H9 (cell line): Measurements from ENCODE around the gene RASSF5. TPM values are rescaled to one million over a fixed set of nuclear protein-coding genes. Genes with fewer than 3 reads are reported as not detected.

Experiments used
- DNase-seq: peaks from one replicate; pipeline ENCODE4 v3.0.0-alpha.2; 2017
- H2AFZ ChIP-seq: one replicate; pipeline ENCODE4 v1.6.1; 2013; ENCODE audit warnings: mild to moderate bottlenecking, low read length, control low read depth, moderate library complexity
- H2AK5ac ChIP-seq: 2 replicates; pipeline ENCODE4 v1.6.1; 2013; ENCODE audit warnings: low read length, control low read depth, mixed read lengths; ENCODE audit not compliant: insufficient read length
- H2BK120ac ChIP-seq: one replicate; pipeline ENCODE4 v1.6.1; 2013; ENCODE audit warnings: low read depth, mild to moderate bottlenecking, low read length, control low read depth, inconsistent platforms; ENCODE audit not compliant: poor library complexity, severe bottlenecking
- H2BK12ac ChIP-seq: 2 replicates; pipeline ENCODE4 v1.6.1; 2013; ENCODE audit warnings: low read length, control low read depth, mixed read lengths, low read depth; ENCODE audit not compliant: insufficient read length
- H2BK15ac ChIP-seq: 2 replicates; pipeline ENCODE4 v1.6.1; 2013; ENCODE audit warnings: low read depth, low read length, control low read depth
- H2BK20ac ChIP-seq: one replicate; pipeline ENCODE4 v1.6.1; 2013; ENCODE audit warnings: low read depth, mild to moderate bottlenecking, low read length, control low read depth, inconsistent platforms; ENCODE audit not compliant: poor library complexity, severe bottlenecking
- H2BK5ac ChIP-seq: 2 replicates; pipeline ENCODE4 v1.6.1; 2013; ENCODE audit warnings: low read length, control low read depth, mixed read lengths; ENCODE audit not compliant: insufficient read length
- H3K14ac ChIP-seq: 2 replicates; pipeline ENCODE4 v1.6.1; 2013; ENCODE audit warnings: low read length, control low read depth; ENCODE audit not compliant: insufficient read depth
- H3K18ac ChIP-seq: 2 replicates; pipeline ENCODE4 v1.6.1; 2013; ENCODE audit warnings: low read depth, mild to moderate bottlenecking, mixed read lengths, low read length, control low read depth; ENCODE audit not compliant: insufficient read length
- H3K23ac ChIP-seq: 2 replicates; pipeline ENCODE4 v1.6.1; 2013; ENCODE audit warnings: low read length, control low read depth, mixed read lengths, low read depth; ENCODE audit not compliant: insufficient read length
- H3K23me2 ChIP-seq: 2 replicates; pipeline ENCODE4 v1.6.1; 2013; ENCODE audit warnings: low read depth, mild to moderate bottlenecking, mixed read lengths, low read length, control low read depth; ENCODE audit not compliant: insufficient read length, poor library complexity, severe bottlenecking
- H3K27ac ChIP-seq: 2 replicates; pipeline ENCODE4 v1.5.1; 2013; ENCODE audit warnings: low read length, control low read depth, mixed read lengths, low read depth; ENCODE audit not compliant: insufficient read length
- H3K27me3 ChIP-seq: 2 replicates; pipeline ENCODE4 v1.6.1; 2013; ENCODE audit warnings: low read length, control low read depth, inconsistent platforms; ENCODE audit not compliant: insufficient read depth
- H3K4ac ChIP-seq: 2 replicates; pipeline ENCODE4 v1.6.1; 2013; ENCODE audit warnings: low read depth, mild to moderate bottlenecking, control low read depth, inconsistent platforms, low read length, moderate library complexity
- H3K4me1 ChIP-seq: 2 replicates; pipeline ENCODE4 v1.6.1; 2013; ENCODE audit warnings: low read length, control low read depth, inconsistent platforms; ENCODE audit not compliant: insufficient read depth
- H3K4me2 ChIP-seq: 2 replicates; pipeline ENCODE4 v1.6.1; 2013; ENCODE audit warnings: low read length, control low read depth, mixed read lengths; ENCODE audit not compliant: insufficient read length, insufficient read depth
- H3K56ac ChIP-seq: 2 replicates; pipeline ENCODE4 v1.6.1; 2013; ENCODE audit warnings: low read depth, mild to moderate bottlenecking, mixed read lengths, low read length, control low read depth; ENCODE audit not compliant: insufficient read length
- H3K79me1 ChIP-seq: 2 replicates; pipeline ENCODE4 v1.6.1; 2013; ENCODE audit warnings: low read depth, mild to moderate bottlenecking, moderate library complexity, low read length, control low read depth, inconsistent platforms; ENCODE audit not compliant: insufficient read depth, poor library complexity, severe bottlenecking
- H3K79me2 ChIP-seq: 2 replicates; pipeline ENCODE4 v1.6.1; 2013; ENCODE audit warnings: low read length, control low read depth, inconsistent platforms; ENCODE audit not compliant: insufficient read depth
- H3K9ac ChIP-seq: 2 replicates; pipeline ENCODE4 v1.6.1; 2013; ENCODE audit warnings: low read length, control low read depth, mixed read lengths; ENCODE audit not compliant: insufficient read length; ENCODE audit errors: extremely low read depth
- H3K9me3 ChIP-seq: one replicate; pipeline ENCODE4 v1.6.1; 2013; ENCODE audit warnings: low read depth, low read length, inconsistent platforms; ENCODE audit not compliant: control insufficient read depth
- H3T11ph ChIP-seq: one replicate; pipeline ENCODE4 v1.6.1; 2013; ENCODE audit warnings: mild to moderate bottlenecking, low read length, control low read depth, inconsistent platforms
- H4K20me1 ChIP-seq: one replicate; pipeline ENCODE4 v1.6.1; 2013; ENCODE audit not compliant: control insufficient read depth, insufficient read length, insufficient read depth
- H4K5ac ChIP-seq: 2 replicates; pipeline ENCODE4 v1.6.1; 2013; ENCODE audit warnings: low read depth, mild to moderate bottlenecking, mixed read lengths, low read length, control low read depth; ENCODE audit not compliant: insufficient read length
- H4K8ac ChIP-seq: replicated peaks from 2 replicates; pipeline ENCODE4 v1.6.1; 2013; ENCODE audit warnings: low read length, control low read depth, mixed read lengths, low read depth; ENCODE audit not compliant: insufficient read length
- H4K91ac ChIP-seq: 2 replicates; pipeline ENCODE4 v1.6.1; 2013; ENCODE audit warnings: low read depth, mild to moderate bottlenecking, moderate library complexity, mixed read lengths, low read length, control low read depth; ENCODE audit not compliant: insufficient read length
- H3K27ac Mint-ChIP-seq, 3 experiments: 2 replicates in 2 of 3; 3 replicates in 1 of 3; pipeline ENCODE4 v1.8.0; 2020 to 2021; ENCODE audit warnings: mixed read lengths in 3 of 3, mild to moderate bottlenecking in 1 of 3, moderate library complexity in 1 of 3
- H3K27me3 Mint-ChIP-seq: 2 replicates; pipeline ENCODE4 v1.8.0; 2021; ENCODE audit warnings: low read depth, mild to moderate bottlenecking, moderate library complexity, mixed read lengths
- H3K36me3 Mint-ChIP-seq, 3 experiments: 2 replicates in 2 of 3; 3 replicates in 1 of 3; pipeline ENCODE4 v1.8.0; 2020 to 2021; ENCODE audit warnings: low read depth in 3 of 3, mixed read lengths in 3 of 3; ENCODE audit not compliant: insufficient read depth in 1 of 3
- H3K4me1 Mint-ChIP-seq, 2 experiments: 2 replicates each; pipeline ENCODE4 v1.8.0; 2020; ENCODE audit warnings: mixed read lengths in 2 of 2
- H3K4me3 Mint-ChIP-seq, 2 experiments: 2 replicates in 1 of 2; 3 replicates in 1 of 2; pipeline ENCODE4 v1.8.0; 2020 to 2021; ENCODE audit warnings: mild to moderate bottlenecking in 2 of 2, mixed read lengths in 2 of 2, moderate library complexity in 1 of 2
- H3K9me3 Mint-ChIP-seq, 2 experiments: 2 replicates in 1 of 2; 3 replicates in 1 of 2; pipeline ENCODE4 v1.8.0; 2020; ENCODE audit warnings: mild to moderate bottlenecking in 2 of 2, mixed read lengths in 2 of 2, moderate library complexity in 1 of 2
- CTCF ChIP-seq: fragments of 200-600 bp; sonication (generic); conservative IDR thresholded peaks from 3 replicates; pipeline ENCODE4 v1.8.0; 2021; ENCODE audit warnings: antibody characterized with exemption, mild to moderate bottlenecking
- WGBS: extraction: QIAGEN DNeasy Blood & Tissue Kit; methylation state at CpG from one replicate; pipeline ENCODE4 v1.1.7; 2013; ENCODE audit warnings: missing lambda C conversion rate, low lambda C conversion rate, mixed read lengths; ENCODE audit not compliant: insufficient read length; ENCODE audit errors: extremely low coverage; 5-methylcytosine and 5-hydroxymethylcytosine counted together
- total RNA-seq: library from RNA; stranded (reverse); gene quantifications from 2 replicates; pipeline ENCODE4 v1.2.1, GENCODE V29; 2021

Gene RASSF5
- total RNA-seq, 1 experiment from 2014 or later, result 0.50 TPM

- no peaks in the 10 kb centered on the region for H3K23me2 ChIP-seq
- H3K4me3 Mint-ChIP-seq, result no peak overlapping the region
- no peak overlapping the region for H3K18ac ChIP-seq
- H3K4me2 ChIP-seq, result no peak overlapping the region
- no peaks in the 10 kb centered on the region for H3K79me1 ChIP-seq
- peaks cover 17% of the 10 kb centered on the region in 2 experiments for H3K4me1 Mint-ChIP-seq
- H3K4ac ChIP-seq, result no peak overlapping the region
- H3K4me1 ChIP-seq, result no peaks in the 10 kb centered on the region; the same call in 1 of the 2 replicates
- no peak overlapping the region for H2AK5ac ChIP-seq
- no peak overlapping the region for H2AFZ ChIP-seq
- H3K27ac ChIP-seq, result no peak overlapping the region
- no peaks in the 10 kb centered on the region for H4K20me1 ChIP-seq
- no peak overlapping the region for H2BK5ac ChIP-seq
- H3K56ac ChIP-seq, result no peak overlapping the region
- WGBS, result no CpG with 5 or more reads among the region's 9 CpGs
- no peaks in the 10 kb centered on the region for H3K9me3 Mint-ChIP-seq
- H3K9me3 ChIP-seq, result no peaks in the 10 kb centered on the region
- peaks cover 38% of the 10 kb centered on the region for H3K27me3 Mint-ChIP-seq
- no peak overlapping the region for H3K23ac ChIP-seq
- no peak for TF ChIP-seq CTCF
- no peak for DNase-seq
- H3K27ac Mint-ChIP-seq, result no peak overlapping the region
- no peak overlapping the region for H3K14ac ChIP-seq
- H4K8ac ChIP-seq, result no peak overlapping the region
- H3K9ac ChIP-seq, result no peak overlapping the region
- H3K79me2 ChIP-seq, result no peaks in the 10 kb centered on the region
- no peak overlapping the region for H2BK20ac ChIP-seq
- H4K91ac ChIP-seq, result no peak overlapping the region
- H3K36me3 Mint-ChIP-seq, result no peaks in the 10 kb centered on the region
- H2BK15ac ChIP-seq, result no peak overlapping the region
- H2BK12ac ChIP-seq, result no peak overlapping the region
- H2BK120ac ChIP-seq, result no peak overlapping the region
- peaks cover 2% of the 10 kb centered on the region; the same call in 1 of the 2 replicates for H3K27me3 ChIP-seq
- no peak overlapping the region for H3T11ph ChIP-seq
- H4K5ac ChIP-seq, result no peak overlapping the region
Measured at GRCh38 chr1:206551296-206551985, 44.1 kb downstream of the RASSF5 start.
